Neural crest cell (in vitro differentiated cells): ENCODE measurements around the gene LRTM2. TPM values are rescaled to one million over a fixed set of nuclear protein-coding genes. Genes with fewer than 3 reads are reported as not detected.

Experiments used
- DNase-seq: peaks from one replicate; pipeline ENCODE4 v3.0.0; 2021; ENCODE audit warnings: low read depth, mixed read lengths, low spot score
- H3K27ac Mint-ChIP-seq: one replicate; pipeline ENCODE4 v1.8.0; 2021; ENCODE audit warnings: mild to moderate bottlenecking, mixed read lengths; ENCODE audit not compliant: unreplicated experiment
- H3K27me3 Mint-ChIP-seq: 2 replicates; pipeline ENCODE4 v1.8.0; 2021; ENCODE audit warnings: low read depth, mild to moderate bottlenecking, mixed read lengths
- H3K36me3 Mint-ChIP-seq: 2 replicates; pipeline ENCODE4 v1.8.0; 2021; ENCODE audit warnings: low read depth, mild to moderate bottlenecking, mixed read lengths
- H3K4me1 Mint-ChIP-seq: 2 replicates; pipeline ENCODE4 v1.8.0; 2021; ENCODE audit warnings: mixed read lengths
- H3K4me3 Mint-ChIP-seq: one replicate; pipeline ENCODE4 v1.8.0; 2021; ENCODE audit warnings: mild to moderate bottlenecking, mixed read lengths
- H3K9me3 Mint-ChIP-seq: 2 replicates; pipeline ENCODE4 v1.8.0; 2021; ENCODE audit warnings: mixed read lengths
- CTCF ChIP-seq: fragments of 200-600 bp; sonication (generic); conservative IDR thresholded peaks from 2 replicates; pipeline ENCODE4 v1.5.0; 2021; ENCODE audit warnings: antibody characterized with exemption, mild to moderate bottlenecking
- total RNA-seq: library from RNA; stranded (reverse); gene quantifications from 2 replicates; pipeline ENCODE4 v1.2.1, GENCODE V29; 2021

Gene LRTM2
- total RNA-seq, 1 donor from 2014 or later, result 0.19 TPM

- H3K36me3 Mint-ChIP-seq, result no peaks in the 10 kb centered on the region
- DNase-seq, result peak; percentile 91
- peak overlapping the region; percentile 18 for H3K4me3 Mint-ChIP-seq
- H3K9me3 Mint-ChIP-seq, result no peaks in the 10 kb centered on the region
- no peak overlapping the region for H3K27ac Mint-ChIP-seq
- H3K4me1 Mint-ChIP-seq, result peaks cover 12% of the 10 kb centered on the region
- peak; percentile 100 for TF ChIP-seq CTCF
- H3K27me3 Mint-ChIP-seq, result no peaks in the 10 kb centered on the region
Observed at GRCh38 chr12:1795785-1796514, 24.4 kb upstream of the LRTM2 start.

GRCh38 chr12:1796515-1797010 lies 23.8 kb upstream of the LRTM2 start:
- Mint-ChIP-seq H3K27me3 (no peaks in the 10 kb centered on the region), H3K36me3 (no peaks in the 10 kb centered on the region), H3K4me1 (peaks cover 12% of the 10 kb centered on the region), H3K9me3 (no peaks in the 10 kb centered on the region), H3K4me3 (no peak overlapping the region), H3K27ac (no peak overlapping the region)
- DNase-seq, result no peak
- TF ChIP-seq CTCF, result no peak

GRCh38 chr12:1797011-1797901 lies 23.1 kb upstream of the LRTM2 start:
- H3K27me3 Mint-ChIP-seq, result no peaks in the 10 kb centered on the region
- no peaks in the 10 kb centered on the region for H3K9me3 Mint-ChIP-seq
- no peak for DNase-seq
- H3K4me1 Mint-ChIP-seq, result peaks cover 17% of the 10 kb centered on the region
- H3K36me3 Mint-ChIP-seq, result no peaks in the 10 kb centered on the region
- H3K4me3 Mint-ChIP-seq, result no peak overlapping the region
- no peak for TF ChIP-seq CTCF
- H3K27ac Mint-ChIP-seq, result no peak overlapping the region

- DNase-seq, result no peak
- no peak overlapping the region for H3K4me3 Mint-ChIP-seq
- peaks cover 17% of the 10 kb centered on the region for H3K4me1 Mint-ChIP-seq
- H3K27ac Mint-ChIP-seq, result no peak overlapping the region
- H3K27me3 Mint-ChIP-seq, result no peaks in the 10 kb centered on the region
- no peaks in the 10 kb centered on the region for H3K9me3 Mint-ChIP-seq
- no peaks in the 10 kb centered on the region for H3K36me3 Mint-ChIP-seq
- no peak for TF ChIP-seq CTCF
Observed at GRCh38 chr12:1797991-1798640, 22.2 kb upstream of the LRTM2 start.

GRCh38 chr12:1798641-1799020 lies 21.7 kb upstream of the LRTM2 start:
- Mint-ChIP-seq H3K27ac (peak overlapping the region; percentile 94), H3K4me3 (no peak overlapping the region), H3K36me3 (no peaks in the 10 kb centered on the region), H3K4me1 (peaks cover 17% of the 10 kb centered on the region), H3K9me3 (no peaks in the 10 kb centered on the region), H3K27me3 (no peaks in the 10 kb centered on the region)
- DNase-seq, result no peak
- no peak for TF ChIP-seq CTCF
